Effector CD4-positive, alpha-beta T cell (primary cell): Measurements from ENCODE around the gene MROH2A.

Experiments
- DNase-seq: peaks from one replicate; pipeline ENCODE4 v3.0.0-alpha.2; 2020

Gene MROH2A

GRCh38 chr2:233821196-233821595 lies 43.1 kb downstream of the MROH2A start:
- no peak for DNase-seq

GRCh38 chr2:233821709-233822100 lies 43.6 kb downstream of the MROH2A start:
- DNase-seq, result no peak

DNA sequence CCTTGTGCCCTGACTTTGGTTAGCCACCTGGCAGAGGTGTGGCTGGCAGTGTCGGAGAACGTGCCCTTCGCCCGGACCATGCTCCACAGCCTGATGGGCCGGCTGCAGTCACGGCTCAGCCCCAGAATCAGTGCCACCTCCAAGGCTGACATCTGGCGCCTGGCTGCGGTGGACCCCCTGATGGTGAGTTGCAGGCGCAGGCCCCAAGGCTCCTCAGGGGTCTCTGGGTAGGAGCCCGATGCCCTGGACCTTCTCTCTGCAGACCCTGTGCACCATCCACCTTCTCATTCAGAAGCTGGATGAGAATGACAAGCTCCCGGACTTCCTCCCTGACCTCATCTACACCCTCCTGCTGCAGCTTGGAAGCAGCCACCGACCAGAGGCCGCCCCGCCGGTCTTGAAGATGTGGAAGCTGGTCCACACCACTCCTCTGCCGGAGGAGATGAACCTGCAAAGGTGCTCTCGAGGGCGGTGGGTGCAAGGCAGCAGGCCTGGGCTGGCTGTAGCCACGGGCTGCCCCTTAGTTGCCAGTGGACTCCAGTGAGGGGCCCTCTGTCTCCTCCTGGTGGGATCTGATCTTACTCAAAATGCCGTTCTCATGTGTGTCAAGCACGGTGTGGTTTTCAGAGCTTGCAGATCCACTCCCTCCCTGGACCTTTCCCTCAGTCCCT lies 44.1 kb downstream of the MROH2A start:
- DNase-seq, result no peak

DNA sequence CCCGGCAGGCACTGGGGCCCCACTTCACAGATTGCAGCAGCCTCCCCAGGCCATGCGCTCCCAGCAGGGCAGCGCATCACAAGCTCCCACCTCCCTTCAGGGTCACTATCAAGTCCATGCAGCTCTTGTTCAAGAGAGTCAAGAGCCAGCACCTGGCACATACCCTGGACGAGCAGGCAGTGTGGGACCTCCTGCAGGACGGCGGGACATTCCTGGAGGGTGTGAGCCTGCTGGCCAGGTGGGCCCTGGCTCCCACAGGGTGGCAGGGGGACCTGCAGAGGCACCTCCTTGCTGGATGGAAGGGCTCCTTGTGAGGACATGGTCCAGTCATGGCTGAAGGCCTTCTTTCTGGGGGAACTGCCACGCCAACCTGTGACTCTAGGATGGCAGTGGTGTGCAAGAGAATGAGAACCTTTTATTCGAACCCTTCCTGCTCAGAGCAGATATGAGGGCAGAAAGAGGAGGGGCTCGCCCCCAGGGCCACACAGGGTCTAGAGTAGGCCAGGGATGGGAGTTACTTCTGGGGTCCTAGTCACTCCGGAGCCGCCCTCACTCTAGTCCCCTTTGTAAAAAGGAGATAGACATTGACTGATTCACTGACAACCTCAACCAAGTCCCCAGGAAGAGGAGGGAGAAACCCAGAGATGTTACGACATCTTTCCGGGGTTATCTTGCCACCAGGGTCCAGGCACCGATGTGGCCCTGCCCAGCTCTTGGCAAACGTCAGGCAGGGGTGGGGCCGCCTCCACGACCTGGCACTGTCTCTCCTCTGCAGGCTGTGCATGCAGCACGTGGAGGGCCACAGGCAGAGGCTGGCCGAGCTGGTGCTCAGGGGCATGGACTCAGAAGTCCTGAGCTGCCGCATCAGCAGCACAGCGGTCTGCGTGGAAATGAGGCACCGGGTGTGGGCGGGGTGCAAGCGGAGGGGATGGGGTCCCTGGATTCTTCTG lies 44.9 kb downstream of the MROH2A start:
- no peak for DNase-seq

- no peak for DNase-seq
Measured at GRCh38 chr2:233823731-233824121, 45.6 kb downstream of the MROH2A start.

DNA sequence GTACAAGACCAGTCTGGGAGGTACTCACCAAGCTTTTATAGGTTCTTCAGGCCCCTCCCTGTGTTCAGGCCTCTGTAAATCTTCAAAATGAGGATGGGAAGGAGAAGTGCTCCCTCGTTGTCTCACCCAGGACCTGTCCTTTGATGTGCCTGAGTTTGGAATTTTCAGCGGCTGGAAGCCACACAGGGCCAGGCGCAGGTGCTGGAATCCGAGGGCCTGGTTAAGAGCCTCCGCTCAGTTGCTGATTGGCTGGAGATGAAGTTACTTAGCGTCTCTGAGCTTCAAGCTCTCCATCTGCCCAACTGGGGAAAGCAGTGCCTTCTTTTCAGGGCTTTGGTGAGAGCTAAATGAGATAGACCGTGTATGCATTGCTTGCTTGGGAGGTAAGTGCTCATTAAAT lies 46.2 kb downstream of the MROH2A start:
- DNase-seq, result no peak

DNA sequence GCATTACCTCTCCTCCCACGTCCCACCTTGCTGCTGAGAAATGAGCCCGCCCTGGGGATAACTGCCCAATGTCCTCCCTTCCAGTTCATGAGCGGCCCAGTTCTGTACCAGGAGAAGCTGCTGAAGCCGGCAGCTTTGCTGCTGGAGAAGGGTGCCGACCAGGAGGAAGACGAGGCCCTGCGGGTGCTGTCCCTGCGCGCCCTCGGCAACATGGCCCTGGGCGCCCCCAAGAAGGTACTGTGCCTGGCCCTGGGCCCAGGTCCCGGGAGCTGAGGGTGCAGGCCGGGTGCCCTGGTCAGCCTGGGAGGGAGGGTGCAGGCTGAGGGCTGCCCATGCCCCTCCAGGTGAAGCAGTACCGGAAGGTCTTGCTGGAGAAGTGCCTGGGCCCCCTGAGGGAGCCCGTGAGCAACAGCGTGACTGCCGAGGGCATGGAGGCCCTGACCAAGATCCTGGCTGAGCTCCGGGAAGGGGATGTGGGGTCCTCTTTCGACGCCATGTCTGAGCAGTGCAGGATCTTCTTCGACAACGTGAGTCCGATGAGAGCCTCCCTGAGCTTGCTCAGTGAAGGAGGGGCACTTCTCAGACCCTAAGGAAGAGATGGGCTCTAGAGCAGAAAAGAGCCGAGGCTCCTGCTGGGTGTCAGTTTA lies 50.5 kb downstream of the MROH2A start:
- DNase-seq, result no peak

- DNase-seq, result no peak
Measured at GRCh38 chr2:233829193-233830110, 51.3 kb downstream of the MROH2A start.

GRCh38 chr2:233830111-233830802 lies 52.1 kb downstream of the MROH2A start:
- DNase-seq, result no peak

DNA sequence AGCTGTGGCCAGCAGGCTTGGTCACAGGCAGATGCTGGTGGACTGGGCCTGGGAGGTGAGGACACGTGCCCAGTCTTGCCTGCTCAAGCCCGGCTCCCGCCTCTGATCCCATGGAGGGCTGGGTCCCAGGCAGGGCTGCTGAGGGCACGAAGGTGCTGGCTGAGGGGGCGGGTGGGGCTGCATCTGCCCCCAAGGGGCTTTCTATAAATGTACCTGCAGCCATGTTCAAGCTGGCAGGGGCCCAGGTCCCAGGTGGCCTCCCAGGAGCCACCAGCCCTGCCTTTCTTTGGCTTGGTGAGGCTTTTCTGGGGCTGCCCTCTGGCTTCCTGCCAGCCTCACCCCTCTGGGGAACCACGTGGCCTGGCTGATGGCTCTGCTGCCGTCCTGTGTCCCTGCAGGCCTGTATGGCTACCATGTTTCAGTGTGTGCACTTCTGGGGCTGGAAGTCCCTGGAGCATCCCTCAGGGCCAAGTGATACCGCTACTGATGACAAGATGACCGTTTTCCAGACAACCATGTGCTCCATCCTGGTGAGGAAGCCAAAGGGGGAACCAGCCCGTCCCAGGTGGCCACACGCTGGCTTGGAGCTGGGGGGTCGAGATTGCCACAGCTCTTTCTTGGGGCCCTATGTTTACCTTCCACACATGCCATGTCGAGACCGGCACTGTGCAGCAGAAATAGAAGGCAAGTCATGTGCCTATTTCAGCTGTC lies 53.0 kb downstream of the MROH2A start:
- no peak for DNase-seq

GRCh38 chr2:233831861-233832260 lies 53.7 kb downstream of the MROH2A start:
- no peak for DNase-seq

DNA sequence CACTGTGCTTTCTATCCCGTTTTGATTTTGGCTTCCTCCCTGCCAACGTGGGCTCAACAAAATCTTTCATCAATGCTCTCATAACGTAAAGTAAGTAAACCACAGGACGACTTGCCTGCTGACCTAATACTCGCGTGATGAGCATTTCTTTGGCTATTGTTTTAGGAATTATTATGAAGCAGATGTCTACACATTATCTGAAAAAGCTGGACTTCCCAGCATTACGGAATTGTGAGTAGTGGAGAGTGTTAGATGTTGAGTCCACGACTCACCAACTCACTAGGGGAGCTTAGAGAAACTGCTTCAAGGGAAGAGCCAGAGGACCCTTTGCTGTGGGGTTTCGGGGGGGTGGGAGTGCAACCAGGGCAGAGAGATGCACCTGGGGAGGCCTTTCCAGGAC lies 54.3 kb downstream of the MROH2A start:
- DNase-seq, result no peak

- DNase-seq, result no peak
Measured at GRCh38 chr2:233832869-233833311, 54.8 kb downstream of the MROH2A start.

GRCh38 chr2:233833345-233833744 lies 55.2 kb downstream of the MROH2A start:
- no peak for DNase-seq

DNA sequence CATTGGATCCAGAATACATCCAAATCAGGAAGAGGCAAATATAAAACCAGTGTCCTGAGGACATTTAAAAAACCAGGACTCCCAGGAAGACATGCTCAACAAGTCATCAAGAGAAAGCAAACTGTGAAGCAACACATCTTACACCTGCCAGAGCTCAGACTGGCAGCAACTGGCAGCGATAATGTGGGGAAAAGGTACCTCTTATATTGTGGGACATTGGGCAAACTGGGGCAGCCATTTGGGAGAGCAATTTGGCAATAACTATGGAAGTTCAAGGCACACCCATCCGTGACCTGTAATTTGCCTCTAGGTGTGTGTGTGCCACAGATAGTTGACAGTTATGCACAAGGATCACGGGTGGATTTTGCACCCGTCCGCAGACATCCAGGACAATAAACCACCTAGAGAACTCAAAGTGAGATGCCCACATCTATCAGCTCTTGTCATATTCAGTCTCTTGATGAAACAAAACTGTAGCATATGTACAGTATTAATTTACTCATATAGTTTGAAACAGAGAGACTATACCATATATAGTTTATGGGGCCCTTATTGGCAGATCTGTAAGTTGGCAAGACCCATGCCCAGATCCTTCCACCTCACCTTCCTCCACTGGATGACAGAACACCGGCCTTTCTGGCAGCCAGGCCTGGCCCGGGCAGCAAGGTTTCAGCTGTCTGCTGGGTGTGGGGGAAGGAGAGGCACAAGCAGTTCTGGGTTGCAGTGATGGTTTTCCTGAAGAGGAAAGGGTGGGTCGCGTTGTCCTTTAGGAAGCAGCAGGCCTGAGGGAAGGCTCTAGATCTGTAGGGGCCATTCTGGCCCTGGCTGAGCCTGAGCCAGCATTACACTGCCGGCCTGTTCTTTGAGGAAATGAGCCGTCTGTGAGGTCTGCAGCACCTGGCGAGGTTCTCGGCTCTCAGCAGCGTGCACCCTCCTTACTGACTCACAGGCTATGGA lies 57.4 kb downstream of the MROH2A start:
- no peak for DNase-seq

DNA sequence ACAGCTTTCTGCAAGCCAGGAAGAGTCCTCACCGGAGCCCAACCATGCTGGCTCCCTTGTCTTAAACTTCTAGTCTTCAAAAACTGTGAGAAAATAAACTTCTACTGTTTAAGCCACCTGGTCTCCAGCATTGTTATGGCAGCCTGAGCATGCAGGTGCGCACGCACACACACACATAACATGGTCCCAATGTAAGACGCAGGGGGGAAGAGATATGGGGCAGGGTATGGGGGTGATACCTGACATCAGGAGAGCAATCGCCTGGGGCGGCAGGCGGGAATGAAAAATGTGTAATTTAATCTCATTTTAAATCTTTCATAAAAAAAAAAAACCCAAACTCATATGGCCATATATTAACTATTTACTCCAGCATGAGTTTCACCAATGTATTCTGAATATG lies 58.2 kb downstream of the MROH2A start:
- DNase-seq, result no peak

DNA sequence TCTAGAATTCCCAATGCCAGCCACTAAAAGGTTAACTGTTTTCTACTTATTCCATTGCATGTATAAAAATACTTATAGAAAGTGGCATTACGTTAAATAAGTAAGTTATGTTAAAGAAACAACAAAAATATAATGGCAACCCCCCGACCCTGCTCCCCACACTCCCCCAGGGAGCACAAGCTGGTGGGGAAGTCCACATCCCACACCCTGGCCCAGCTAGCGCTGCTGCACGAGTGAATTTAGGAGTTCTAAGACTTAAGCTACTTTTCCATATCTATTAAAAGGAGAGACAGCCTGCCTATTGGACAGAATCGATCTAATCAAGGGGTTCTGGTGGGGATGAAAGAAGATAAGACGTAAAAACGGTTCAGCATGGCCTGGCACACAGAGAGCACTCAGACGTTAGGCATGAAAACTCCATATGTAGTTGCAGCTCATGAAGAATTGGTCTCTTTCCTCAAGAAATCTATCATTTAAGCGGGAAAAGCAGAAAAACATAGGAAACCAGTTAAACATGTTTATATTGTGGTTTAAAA lies 59.6 kb downstream of the MROH2A start:
- DNase-seq, result no peak

DNA sequence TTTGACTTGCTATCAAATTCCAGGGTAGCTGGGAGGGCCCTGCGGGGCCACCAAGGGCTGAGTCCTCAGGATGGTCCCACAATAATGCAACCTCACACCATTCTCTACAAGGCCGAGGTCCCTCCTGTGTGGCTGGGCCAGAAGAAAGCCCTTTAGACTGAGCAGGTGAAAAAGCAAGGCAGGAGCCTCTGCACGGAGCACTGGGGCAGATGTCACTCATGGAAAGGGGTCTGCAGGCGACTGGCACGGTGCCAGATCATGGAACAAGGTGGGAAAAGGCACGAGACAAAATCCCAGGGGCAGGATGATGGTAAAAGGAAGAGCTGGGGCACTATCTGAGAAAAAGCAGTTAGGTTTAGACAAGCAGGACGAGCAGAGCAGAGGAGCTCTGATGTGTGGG lies 60.1 kb downstream of the MROH2A start:
- no peak for DNase-seq

DNA sequence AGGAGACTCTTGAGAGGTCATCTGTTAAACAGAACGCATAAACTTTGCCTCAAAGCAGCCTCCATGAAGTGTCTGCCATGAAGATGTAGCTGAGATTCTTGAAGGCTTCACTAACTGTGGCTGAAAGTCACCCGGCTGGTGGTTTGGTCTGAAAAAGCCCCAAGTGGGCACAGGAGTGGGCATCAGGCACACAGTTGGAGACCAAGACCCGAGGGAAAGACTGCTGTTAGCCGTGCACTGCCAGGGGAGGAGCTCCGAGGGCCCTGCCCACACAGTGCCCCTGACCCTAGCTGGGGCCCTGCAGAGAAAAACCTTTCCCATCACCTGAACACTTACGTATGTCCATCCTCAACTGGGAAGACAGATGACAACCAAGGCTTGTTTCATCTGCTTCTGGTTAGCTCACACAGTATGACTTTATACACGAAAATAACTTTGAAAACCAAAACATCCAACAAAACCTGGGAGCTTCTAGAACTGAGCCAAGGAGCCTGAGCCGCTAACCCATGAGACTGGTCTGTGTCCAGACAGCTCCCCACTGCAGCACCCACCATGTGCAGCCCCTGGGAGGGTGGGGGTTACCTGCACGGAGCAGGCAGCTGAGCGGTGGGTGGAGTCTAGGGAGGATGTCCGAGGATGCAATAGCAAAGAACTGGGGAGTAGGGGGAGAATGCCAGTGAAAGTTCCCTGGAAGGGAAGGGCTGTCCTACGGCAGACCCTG lies 60.8 kb downstream of the MROH2A start:
- DNase-seq, result no peak
